HEK293T (cell line): Measurements from ENCODE around the gene AKT1.

Experiments
- ARNT ChIP-seq: fragments of 450-650 bp; IDR thresholded peaks from 2 replicates; pipeline ENCODE4 v1.6.1; 2017; ENCODE audit warnings: mild to moderate bottlenecking
- CTBP1 ChIP-seq: fragments of 450-650 bp; IDR thresholded peaks from 2 replicates; pipeline ENCODE4 v1.6.1; 2016; ENCODE audit warnings: borderline replicate concordance
- ELF4 ChIP-seq: fragments of 450-650 bp; IDR thresholded peaks from 2 replicates; pipeline ENCODE4 v1.6.1; 2017; ENCODE audit warnings: antibody characterized with exemption
- FOXA1 ChIP-seq: fragments of 450-650 bp; IDR thresholded peaks from 2 replicates; pipeline ENCODE4 v1.6.1; 2016; ENCODE audit warnings: mild to moderate bottlenecking
- FOXM1 ChIP-seq: fragments of 450-650 bp; IDR thresholded peaks from 2 replicates; pipeline ENCODE4 v1.6.1; 2017; ENCODE audit warnings: mild to moderate bottlenecking, borderline replicate concordance
- HDGF ChIP-seq: fragments of 450-650 bp; IDR thresholded peaks from 2 replicates; pipeline ENCODE4 v1.6.1; 2017; ENCODE audit warnings: antibody characterized with exemption, borderline replicate concordance
- LEF1 ChIP-seq: fragments of 450-650 bp; IDR thresholded peaks from 2 replicates; pipeline ENCODE4 v1.6.1; 2017; ENCODE audit warnings: mild to moderate bottlenecking, borderline replicate concordance
- NFRKB ChIP-seq: fragments of 450-650 bp; IDR thresholded peaks from 2 replicates; pipeline ENCODE4 v1.6.1; 2016; ENCODE audit warnings: mild to moderate bottlenecking, moderate library complexity

- no peak for TF ChIP-seq ARNT
- no peak for TF ChIP-seq FOXM1
- no peak for TF ChIP-seq FOXA1
- no peak for TF ChIP-seq HDGF
- TF ChIP-seq LEF1 = no peak
- TF ChIP-seq NFRKB = no peak
- no peak for TF ChIP-seq CTBP1
- no peak for TF ChIP-seq ELF4
These were observed 17.7 kb downstream of the AKT1 start for GRCh38 chr14:104777808-104778249.
